Common myeloid progenitor, CD34-positive (primary cell): ENCODE measurements around the gene DEDD2.

ENCODE experiments used
- CTCF ChIA-PET: fragments of 350-600 bp; sonication (Branson Sonifier 250); formaldehyde crosslinking; loops from one replicate; lab custom pipeline; 2021; ENCODE audit warnings: antibody characterized with exemption; lab: Charles Lee
- POLR2A ChIA-PET: fragments of 350-600 bp; sonication (Branson Sonifier 250); formaldehyde crosslinking; loops from one replicate; lab custom pipeline; 2021; ENCODE audit warnings: antibody characterized with exemption; lab: Charles Lee
- DNase-seq, 3 donors: peaks; one replicate each; pipeline versions ENCODE4 v3.0.0 to v3.0.0-alpha.2; 2013
- H3K27ac ChIP-seq, 2 experiments: 1 replicate in 1 of 2; 2 replicates in 1 of 2; pipeline ENCODE4 v1.7.0; 2013; ENCODE audit warnings: inconsistent platforms in 2 of 2, low read length in 2 of 2, mild to moderate bottlenecking in 2 of 2, low read depth in 1 of 2, moderate library complexity in 1 of 2; ENCODE audit not compliant: severe bottlenecking in 2 of 2, insufficient read depth in 1 of 2, poor library complexity in 1 of 2
- H3K27me3 ChIP-seq, 5 experiments: replicated peaks in 2 of 5; 1 replicate in 3 of 5; 2 replicates in 2 of 5; pipeline versions ENCODE4 v1.6.1 to v1.7.0; 2013; ENCODE audit warnings: low read length in 4 of 5, mild to moderate bottlenecking in 2 of 5, moderate library complexity in 2 of 5, inconsistent platforms in 1 of 5; ENCODE audit not compliant: insufficient read depth in 5 of 5, control insufficient read depth in 4 of 5
- H3K36me3 ChIP-seq, 4 experiments: 1 replicate in 2 of 4; 2 replicates in 2 of 4; pipeline versions ENCODE4 v1.6.1 to v1.7.0; 2013; ENCODE audit warnings: low read length in 3 of 4, control low read depth in 1 of 4, mild to moderate bottlenecking in 1 of 4; ENCODE audit not compliant: control insufficient read depth in 4 of 4, insufficient read depth in 4 of 4
- H3K4me1 ChIP-seq, 4 experiments: 1 replicate in 3 of 4; 2 replicates in 1 of 4; pipeline versions ENCODE4 v1.6.1 to v1.7.1; 2013; ENCODE audit warnings: low read length in 3 of 4, mild to moderate bottlenecking in 3 of 4, control low read depth in 1 of 4, inconsistent platforms in 1 of 4, moderate library complexity in 1 of 4; ENCODE audit not compliant: control insufficient read depth in 4 of 4, insufficient read depth in 4 of 4; ENCODE audit errors: control extremely low read depth in 1 of 4
- H3K4me3 ChIP-seq, 7 experiments: 1 replicate in 4 of 7; 2 replicates in 3 of 7; pipeline versions ENCODE4 v1.5.1 to v1.7.0; 2013; ENCODE audit warnings: mild to moderate bottlenecking in 7 of 7, low read length in 6 of 7, moderate library complexity in 6 of 7, inconsistent platforms in 2 of 7, low read depth in 2 of 7, control low read depth in 1 of 7; ENCODE audit not compliant: insufficient read depth in 4 of 7, control insufficient read depth in 1 of 7; ENCODE audit errors: extremely low read depth in 1 of 7
- H3K9me3 ChIP-seq, 5 experiments: 1 replicate in 4 of 5; 2 replicates in 1 of 5; pipeline versions ENCODE4 v1.6.1 to v1.7.1; 2013; ENCODE audit warnings: low read length in 4 of 5, mild to moderate bottlenecking in 2 of 5, inconsistent platforms in 1 of 5, low read depth in 1 of 5, moderate library complexity in 1 of 5; ENCODE audit not compliant: control insufficient read depth in 4 of 5, insufficient read depth in 2 of 5; ENCODE audit errors: control extremely low read depth in 1 of 5
- WGBS: methylation state at CpG from one replicate; pipeline ENCODE4 v1.1.5; 2013; ENCODE audit not compliant: insufficient coverage; 5-methylcytosine and 5-hydroxymethylcytosine counted together

DEDD2 gene

GRCh38 chr19:42198676-42199439 lies 18.6 kb downstream of the DEDD2 start:
- DNase-seq, result peak; percentile 72 to 89 (median 87)
- H3K27ac ChIP-seq, result peak overlapping the region; percentile 12 to 55
- CTCF ChIA-PET, result interaction anchor here (0.6 to 4.4 kb wide), 16 partner anchors 10 to 761 kb away, joined by 3 to 35 read pairs (median 5); partner anchors contain the start of genes POU2F2 and ZNF526

GRCh38 chr19:42197375-42197817 lies 20.1 kb downstream of the DEDD2 start:
- peaks cover 0 to 16% (median 8%) of the 10 kb centered on the region in 4 experiments for H3K36me3 ChIP-seq
- POLR2A ChIA-PET, result interaction anchor here (0.8 kb wide), 1 partner anchor 72 kb away, joined by 3 read pairs; no protein-coding TSS in a partner anchor

More at GRCh38 chr19:42198676-42199439, 18.6 kb downstream of the DEDD2 start:
- 0% methylated on average over 5 of the region's 7 CpGs for WGBS
- POLR2A ChIA-PET, result interaction anchor here (0.7 to 1.5 kb wide), 4 partner anchors 18 to 47 kb away, joined by 3 to 4 read pairs (median 3); partner anchors contain the start of gene ZNF526
- H3K36me3 ChIP-seq, result peaks cover 0 to 30% (median 18%) of the 10 kb centered on the region in 4 experiments
- no peaks in the 10 kb centered on the region for H3K9me3 ChIP-seq
- peaks cover 35 to 78% (median 70%) of the 10 kb centered on the region in 4 experiments for H3K4me1 ChIP-seq
- H3K4me3 ChIP-seq, result peak overlapping the region in 6 of 7 experiments; percentile 27 to 60 (median 53)
- no peaks in the 10 kb centered on the region for H3K27me3 ChIP-seq

GRCh38 chr19:42196011-42197001 lies 21.2 kb downstream of the DEDD2 start:
- no peak overlapping the region for H3K27ac ChIP-seq
- WGBS, result 96% methylated on average over 45 of the region's 47 CpGs

More at GRCh38 chr19:42197375-42197817, 20.1 kb downstream of the DEDD2 start:
- Histone ChIP-seq H3K9me3 (peaks cover 0 to 3% (median 0%) of the 10 kb centered on the region in 5 experiments), H3K4me1 (peaks cover 28 to 64% (median 61%) of the 10 kb centered on the region in 4 experiments), H3K27ac (no peak overlapping the region), H3K27me3 (no peaks in the 10 kb centered on the region), H3K4me3 (peak overlapping the region in 4 of 7 experiments; percentile 19 to 51 (median 44))
- CTCF ChIA-PET, result interaction anchor here (0.8 to 4.4 kb wide), 8 partner anchors 9 to 106 kb away, joined by 3 to 35 read pairs (median 5); partner anchors contain the start of gene ZNF526
- no CpG with 5 or more reads among the region's 5 CpGs for WGBS
- DNase-seq, result peak in 2 of 3 donors; percentile 61 to 63

GRCh38 chr19:42193706-42194105 lies 23.8 kb downstream of the DEDD2 start:
- 100% methylated on average over 1 of the region's 3 CpGs for WGBS
- H3K36me3 ChIP-seq, result peaks cover 0 to 6% (median 4%) of the 10 kb centered on the region in 4 experiments
- H3K4me1 ChIP-seq, result peaks cover 12 to 42% (median 34%) of the 10 kb centered on the region in 4 experiments
- no peak for DNase-seq
- ChIA-PET POLR2A (no interaction called here), CTCF (no interaction called here)
- no peaks in the 10 kb centered on the region for H3K27me3 ChIP-seq
- H3K27ac ChIP-seq, result no peak overlapping the region
- H3K4me3 ChIP-seq, result no peak overlapping the region
- peaks cover 0 to 3% (median 0%) of the 10 kb centered on the region in 5 experiments for H3K9me3 ChIP-seq

More at GRCh38 chr19:42196011-42197001, 21.2 kb downstream of the DEDD2 start:
- Histone ChIP-seq H3K36me3 (peaks cover 0 to 13% (median 7%) of the 10 kb centered on the region in 4 experiments), H3K4me3 (no peak overlapping the region), H3K4me1 (peaks cover 25 to 58% (median 55%) of the 10 kb centered on the region in 4 experiments), H3K9me3 (peaks cover 0 to 3% (median 0%) of the 10 kb centered on the region in 5 experiments), H3K27me3 (no peaks in the 10 kb centered on the region)
- peak in 1 of 3 donors; percentile 29 for DNase-seq
- CTCF ChIA-PET, result interaction anchor here (0.9 to 4.4 kb wide), 3 partner anchors 7 to 16 kb away, joined by 3 to 35 read pairs (median 4); no protein-coding TSS in a partner anchor
- POLR2A ChIA-PET, result no interaction called here

- no peak overlapping the region for H3K4me3 ChIP-seq
- ChIA-PET CTCF (interaction anchor here (0.6 kb wide), 1 partner anchor 16 kb away, joined by 3 read pairs; no protein-coding TSS in a partner anchor), POLR2A (no interaction called here)
- peaks cover 9 to 38% (median 31%) of the 10 kb centered on the region in 4 experiments for H3K4me1 ChIP-seq
- peaks cover 0 to 3% (median 0%) of the 10 kb centered on the region in 5 experiments for H3K9me3 ChIP-seq
- no CpG with 5 or more reads among the region's 1 CpG for WGBS
- no peak overlapping the region for H3K27ac ChIP-seq
- no peak for DNase-seq
- H3K36me3 ChIP-seq, result peaks cover 0 to 5% (median 2%) of the 10 kb centered on the region in 4 experiments
- H3K27me3 ChIP-seq, result no peaks in the 10 kb centered on the region
Measured at GRCh38 chr19:42193294-42193693, 24.2 kb downstream of the DEDD2 start.

GRCh38 chr19:42191855-42192254 lies 25.6 kb downstream of the DEDD2 start:
- ChIA-PET POLR2A (no interaction called here), CTCF (interaction anchor here (0.9 to 1.2 kb wide), 3 partner anchors 9 to 83 kb away, joined by 4 to 5 read pairs (median 4); no protein-coding TSS in a partner anchor)
- Histone ChIP-seq H3K4me3 (no peak overlapping the region), H3K4me1 (peaks cover under 1 to 25% (median 17%) of the 10 kb centered on the region in 4 experiments), H3K36me3 (peaks cover 0 to 5% (median under 1%) of the 10 kb centered on the region in 4 experiments), H3K27ac (no peak overlapping the region), H3K27me3 (no peaks in the 10 kb centered on the region), H3K9me3 (peaks cover 0 to 3% (median 0%) of the 10 kb centered on the region in 5 experiments)
- WGBS, result 89% methylated on average over 3 of the region's 3 CpGs
- DNase-seq, result peak in 2 of 3 donors; percentile 40 to 47
